HG03139 (cell line): ENCODE data around the gene MUC2.
"Not testable (repeated sequence)": the region's sequence is repeated elsewhere in the genome, so short reads cannot be mapped to it uniquely, and the experiment has no call there.

Experiments
- ATAC-seq: cut with Tn5 transposase; IDR thresholded peaks from one replicate; pipeline ENCODE4 v1.9.1; 2021; ENCODE audit not compliant: unreplicated experiment

Gene MUC2

DNA sequence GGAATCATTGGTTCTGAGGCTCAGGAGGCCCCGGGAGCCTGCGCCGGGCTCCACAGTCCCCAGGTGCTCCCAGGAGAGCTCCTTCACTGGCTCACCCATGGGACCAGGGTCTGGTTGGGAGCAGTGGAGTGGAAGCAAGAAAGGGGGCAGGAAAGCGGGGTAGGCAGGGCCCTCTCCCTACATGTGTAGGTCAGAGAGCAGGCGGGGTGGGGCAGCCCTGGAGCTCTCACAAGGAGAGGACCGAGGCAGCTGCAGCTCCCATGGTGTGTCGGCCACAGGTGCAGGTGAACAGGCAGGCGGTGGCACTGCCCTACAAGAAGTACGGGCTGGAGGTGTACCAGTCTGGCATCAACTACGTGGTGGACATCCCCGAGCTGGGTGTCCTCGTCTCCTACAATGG is 28.3 kb downstream of the MUC2 start:
- no peak for ATAC-seq

DNA sequence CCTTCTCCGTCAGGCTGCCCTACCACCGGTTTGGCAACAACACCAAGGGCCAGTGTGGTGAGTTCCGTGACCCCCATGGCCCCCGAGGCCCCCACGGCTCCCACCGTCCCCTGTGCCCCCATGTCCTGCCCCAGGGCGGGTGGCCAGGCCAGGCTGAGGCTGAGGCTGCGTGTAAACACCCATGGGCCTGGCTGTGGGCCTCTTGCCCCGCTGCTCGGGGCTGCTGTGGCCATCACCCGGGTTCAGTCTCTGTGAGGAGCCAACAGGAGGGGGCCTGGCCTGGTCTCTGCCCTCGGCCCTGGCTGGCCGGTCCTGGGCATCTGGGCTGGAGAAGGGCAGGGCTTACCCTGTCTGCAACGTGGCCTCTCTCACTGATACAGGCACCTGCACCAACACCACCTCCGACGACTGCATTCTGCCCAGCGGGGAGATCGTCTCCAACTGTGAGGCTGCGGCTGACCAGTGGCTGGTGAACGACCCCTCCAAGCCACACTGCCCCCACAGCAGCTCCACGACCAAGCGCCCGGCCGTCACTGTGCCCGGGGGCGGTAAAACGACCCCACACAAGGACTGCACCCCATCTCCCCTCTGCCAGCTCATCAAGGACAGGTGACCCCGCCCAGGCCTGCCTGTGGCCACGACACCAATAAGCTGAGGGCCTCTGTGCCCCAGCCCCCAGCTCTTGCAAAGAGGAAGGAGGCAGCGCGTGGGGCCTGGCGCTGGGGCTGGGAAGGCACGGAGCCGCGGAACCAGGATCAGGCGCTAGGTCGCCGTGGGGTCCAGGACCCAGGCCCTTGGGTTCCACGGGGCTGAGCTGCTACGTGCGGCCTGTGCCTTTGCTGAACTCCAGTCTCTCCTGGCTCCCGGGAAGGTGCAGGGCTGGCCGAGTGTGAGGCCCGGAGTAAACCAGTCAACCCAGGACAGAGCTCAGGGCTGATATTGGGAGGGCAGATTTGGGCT is 29.0 kb downstream of the MUC2 start:
- no peak for ATAC-seq

DNA sequence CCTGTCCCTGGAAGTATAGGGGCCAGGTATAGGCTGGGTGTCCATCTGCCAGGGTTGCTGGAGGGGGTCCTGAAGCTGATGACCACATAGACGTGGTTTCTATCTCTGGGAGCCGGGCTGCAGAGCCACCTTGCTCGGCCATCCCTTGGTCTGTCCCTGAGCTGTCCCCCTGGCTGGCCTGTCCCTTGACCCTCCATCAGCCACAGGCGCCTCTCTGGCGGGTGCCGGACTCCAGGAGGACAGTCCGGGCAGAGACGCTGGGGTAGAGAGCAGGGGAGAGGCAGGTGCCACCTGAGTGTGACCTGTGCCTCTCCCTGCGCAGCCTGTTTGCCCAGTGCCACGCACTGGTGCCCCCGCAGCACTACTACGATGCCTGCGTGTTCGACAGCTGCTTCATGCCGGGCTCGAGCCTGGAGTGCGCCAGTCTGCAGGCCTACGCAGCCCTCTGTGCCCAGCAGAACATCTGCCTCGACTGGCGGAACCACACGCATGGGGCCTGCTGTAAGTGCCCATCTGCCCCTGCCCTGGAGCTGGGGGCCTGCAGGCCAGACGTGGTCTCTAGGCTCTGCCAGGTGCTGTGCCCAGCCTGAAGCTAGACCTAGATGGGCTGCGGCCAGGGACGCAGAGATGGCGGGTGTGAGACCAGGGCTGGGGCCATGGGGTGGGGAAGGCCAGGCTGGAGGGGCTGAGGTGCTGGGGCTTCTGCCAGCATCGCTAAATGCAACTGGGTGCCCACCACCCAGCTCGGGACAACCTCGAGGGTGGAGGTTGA is 29.9 kb downstream of the MUC2 start:
- no peak for ATAC-seq

GRCh38 chr11:1105183-1105565 is 30.5 kb downstream of the MUC2 start:
- no peak for ATAC-seq

GRCh38 chr11:1106387-1106786 is 31.7 kb downstream of the MUC2 start:
- ATAC-seq, result no peak

DNA sequence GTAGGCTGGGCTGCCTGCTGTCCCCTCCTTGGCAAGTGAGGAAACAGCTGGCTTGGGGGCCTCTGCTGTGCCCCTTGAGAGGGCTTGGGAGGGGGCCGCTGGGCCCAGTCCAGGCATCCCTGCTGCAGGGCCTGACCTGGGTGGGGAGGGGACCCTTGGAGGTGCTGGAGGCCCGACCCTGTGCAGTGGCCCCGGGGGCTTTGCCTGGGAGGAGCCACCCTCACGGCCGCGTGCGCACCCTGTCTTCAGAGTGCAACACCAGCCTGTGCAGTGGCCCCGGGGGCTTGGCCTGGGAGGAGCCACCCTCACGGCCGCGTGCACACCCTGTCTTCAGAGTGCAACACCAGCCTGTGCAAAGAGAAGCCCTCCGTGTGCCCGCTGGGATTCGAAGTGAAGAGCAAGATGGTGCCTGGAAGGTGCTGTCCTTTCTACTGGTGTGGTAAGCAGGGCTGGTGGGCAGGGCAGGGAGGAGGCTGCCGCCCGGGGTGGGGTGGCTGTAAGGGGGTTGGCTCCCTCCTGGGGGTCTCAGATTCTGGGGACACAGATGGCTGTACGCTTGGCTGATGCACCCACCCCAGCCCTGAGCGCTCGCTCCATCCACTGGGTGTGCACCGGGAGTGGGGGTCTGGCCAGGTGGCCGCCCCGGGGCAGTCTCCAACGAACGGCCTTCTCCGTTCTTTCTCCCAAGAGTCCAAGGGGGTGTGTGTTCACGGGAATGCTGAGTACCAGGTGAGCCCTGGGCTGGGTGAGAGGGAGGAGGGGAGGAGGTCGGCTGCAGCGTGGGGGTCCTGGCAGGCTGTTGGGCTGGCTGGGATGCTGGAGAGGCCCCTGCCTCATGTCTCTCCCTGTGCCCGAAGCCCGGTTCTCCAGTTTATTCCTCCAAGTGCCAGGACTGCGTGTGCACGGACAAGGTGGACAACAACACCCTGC is 32.9 kb downstream of the MUC2 start:
- ATAC-seq, result no peak

GRCh38 chr11:1108246-1108900 is 33.7 kb downstream of the MUC2 start:
- no peak for ATAC-seq

DNA sequence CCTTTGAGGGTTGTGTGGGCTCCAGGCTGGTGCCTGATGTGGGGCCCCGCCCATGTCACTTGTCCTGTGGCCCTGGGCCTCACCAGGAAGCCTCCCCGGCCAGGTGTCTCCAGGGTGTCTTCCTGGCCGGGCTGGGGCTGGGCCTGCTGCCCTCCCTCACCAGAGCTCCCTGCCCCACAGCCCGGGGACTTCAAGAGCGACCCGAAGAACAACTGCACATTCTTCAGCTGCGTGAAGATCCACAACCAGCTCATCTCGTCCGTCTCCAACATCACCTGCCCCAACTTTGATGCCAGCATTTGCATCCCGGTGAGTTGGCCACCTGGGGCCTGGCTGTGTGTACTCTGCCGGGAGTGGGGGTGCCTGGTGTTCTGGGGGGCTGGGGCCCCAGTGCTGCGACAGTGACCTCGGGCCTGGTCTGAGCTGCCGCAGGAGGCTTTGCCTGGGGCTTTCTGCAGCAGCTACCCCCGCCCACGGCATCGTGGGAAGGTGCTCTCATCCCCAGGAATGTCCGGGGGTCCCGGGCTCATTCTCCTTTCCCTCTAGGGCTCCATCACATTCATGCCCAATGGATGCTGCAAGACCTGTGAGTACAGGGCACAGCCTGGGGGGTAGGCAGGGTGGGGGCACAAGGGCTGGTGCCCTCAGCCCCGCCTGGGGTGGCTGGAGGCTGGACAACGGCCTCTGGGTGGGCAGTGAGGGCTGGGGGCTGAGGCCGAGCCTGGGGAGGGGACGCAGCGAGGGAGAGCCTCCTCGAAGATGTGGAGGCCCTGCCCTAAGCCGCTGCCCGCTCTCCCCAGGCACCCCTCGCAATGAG is 34.6 kb downstream of the MUC2 start:
- no peak for ATAC-seq

DNA sequence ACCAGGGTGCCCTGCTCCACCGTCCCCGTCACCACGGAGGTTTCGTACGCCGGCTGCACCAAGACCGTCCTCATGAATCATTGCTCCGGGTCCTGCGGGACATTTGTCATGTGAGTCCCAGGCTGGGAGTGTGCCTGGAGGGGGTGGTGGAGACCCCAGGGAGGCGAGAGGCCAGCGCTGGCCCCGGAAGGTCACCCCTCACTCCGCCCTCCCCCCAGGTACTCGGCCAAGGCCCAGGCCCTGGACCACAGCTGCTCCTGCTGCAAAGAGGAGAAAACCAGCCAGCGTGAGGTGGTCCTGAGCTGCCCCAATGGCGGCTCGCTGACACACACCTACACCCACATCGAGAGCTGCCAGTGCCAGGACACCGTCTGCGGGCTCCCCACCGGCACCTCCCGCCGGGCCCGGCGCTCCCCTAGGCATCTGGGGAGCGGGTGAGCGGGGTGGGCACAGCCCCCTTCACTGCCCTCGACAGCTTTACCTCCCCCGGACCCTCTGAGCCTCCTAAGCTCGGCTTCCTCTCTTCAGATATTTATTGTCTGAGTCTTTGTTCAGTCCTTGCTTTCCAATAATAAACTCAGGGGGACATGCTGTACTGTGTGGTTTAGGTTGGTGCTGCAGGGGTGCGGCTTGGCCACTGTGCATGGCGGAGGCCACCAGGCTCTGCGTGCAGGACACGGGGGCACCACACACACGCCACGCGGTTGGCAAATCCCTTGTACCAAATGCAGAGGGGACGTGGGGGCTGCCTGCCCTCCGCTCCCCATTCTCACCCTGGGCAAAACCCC is 35.4 kb downstream of the MUC2 start:
- ATAC-seq, result no peak

GRCh38 chr11:1111545-1112212 is 37.0 kb downstream of the MUC2 start:
- no peak for ATAC-seq

GRCh38 chr11:1112351-1113191 is 37.9 kb downstream of the MUC2 start:
- ATAC-seq, result no peak

DNA sequence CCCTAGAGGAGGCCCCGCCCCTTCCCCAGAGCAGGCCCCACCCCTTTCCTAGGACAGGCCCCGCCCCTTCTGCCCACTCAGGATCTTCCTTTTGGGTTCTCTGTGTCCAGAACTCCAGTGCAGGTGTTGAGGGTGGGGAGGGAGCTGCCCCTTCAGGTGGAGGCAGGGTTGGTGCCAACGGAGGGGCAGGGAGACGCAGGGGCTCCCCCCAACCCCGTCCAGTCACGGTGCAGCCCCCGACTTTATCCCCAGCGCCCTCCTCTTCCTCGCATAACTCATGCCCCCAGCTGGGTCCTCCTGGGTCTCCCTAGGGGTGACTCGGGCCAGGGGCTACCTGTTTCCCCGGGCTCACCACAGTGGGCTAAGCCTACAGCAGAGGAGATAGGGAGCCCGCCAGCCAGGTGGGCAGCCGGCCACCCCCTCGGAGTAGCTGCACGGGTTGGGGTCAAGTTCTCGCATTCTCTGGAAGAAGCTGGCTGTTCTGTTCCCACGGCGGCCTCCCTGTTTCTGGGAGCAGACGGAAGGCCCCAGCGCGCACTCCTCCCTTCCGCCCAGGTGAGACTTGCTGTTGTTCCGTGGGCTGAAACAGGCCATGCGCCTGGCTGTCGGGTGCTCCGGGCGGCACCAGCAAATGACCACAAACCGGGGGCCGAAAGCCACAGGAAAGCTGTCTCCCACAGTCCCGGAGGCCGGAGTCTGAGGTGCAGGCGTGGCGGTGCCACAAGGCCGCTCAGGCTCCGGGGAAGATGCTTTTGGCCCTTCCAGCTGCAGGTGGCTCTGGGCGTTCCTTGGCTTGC is 38.9 kb downstream of the MUC2 start:
- no peak for ATAC-seq

DNA sequence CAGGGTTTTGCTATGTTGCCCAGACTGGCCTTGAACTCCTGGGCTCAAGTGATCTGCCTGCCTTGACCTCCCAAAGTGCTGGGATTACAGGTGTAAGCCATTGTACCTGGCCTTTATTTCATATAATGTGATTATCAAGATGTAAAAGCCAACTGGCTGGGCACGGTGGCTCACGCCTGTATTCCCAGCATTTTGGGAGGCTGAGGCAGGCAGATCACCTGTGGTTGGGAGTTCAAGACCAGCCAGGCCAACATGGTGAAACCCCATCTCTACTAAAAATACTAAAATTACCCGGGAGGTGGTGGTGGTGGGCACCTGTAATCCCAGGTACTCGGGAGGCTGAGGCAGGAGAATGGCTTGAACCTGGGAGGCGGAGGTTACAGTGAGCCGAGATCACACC is 40.6 kb downstream of the MUC2 start:
- not testable (repeated sequence) for ATAC-seq

DNA sequence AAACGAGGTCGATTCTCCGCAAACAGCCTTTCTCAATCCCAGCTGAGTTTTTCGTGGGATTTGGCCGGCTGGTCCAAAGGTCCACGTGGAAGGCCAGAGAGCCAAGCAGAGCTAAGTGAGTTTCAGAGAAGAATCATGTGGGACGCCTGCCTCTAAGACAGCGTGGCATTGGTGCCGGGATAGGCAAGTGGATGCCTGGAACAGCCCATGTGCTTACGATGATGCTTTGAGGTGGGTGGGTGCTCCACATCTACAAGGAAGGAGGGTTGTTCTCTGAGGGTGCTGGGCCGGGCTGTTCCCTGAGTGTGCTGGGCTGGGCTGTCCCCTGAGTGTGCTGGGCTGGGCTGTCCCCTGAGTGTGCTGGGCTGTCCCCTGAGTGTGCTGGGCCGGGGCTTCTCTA is 41.4 kb downstream of the MUC2 start:
- ATAC-seq, result no peak

GRCh38 chr11:1116666-1117390 is 42.2 kb downstream of the MUC2 start:
- ATAC-seq, result no peak

- ATAC-seq, result no peak
These were observed 43.3 kb downstream of the MUC2 start for GRCh38 chr11:1117992-1118391.
